Fibroblast of lung (primary cell): ENCODE data around the gene CGRRF1. TPM values are rescaled to one million over a fixed set of nuclear protein-coding genes. Genes with fewer than 3 reads are reported as not detected.

Source experiments
- DNase-seq, 2 donors: peaks; one replicate each; pipeline versions ENCODE4 v3.0.0 to v3.0.0-alpha.2; 2010; ENCODE audit warnings: low read depth in 2 of 2
- H2AFZ ChIP-seq: 2 replicates; pipeline ENCODE4 v1.5.1; 2012; ENCODE audit warnings: low read length, control low read depth, inconsistent platforms
- H3K27ac ChIP-seq: 2 replicates; pipeline ENCODE4 v1.5.1; 2011; ENCODE audit warnings: low read length, control low read depth; ENCODE audit not compliant: insufficient read depth
- H3K27me3 ChIP-seq: 2 replicates; pipeline ENCODE4 v1.5.1; 2011; ENCODE audit warnings: mild to moderate bottlenecking, low read length; ENCODE audit not compliant: control insufficient read depth, insufficient read depth
- H3K36me3 ChIP-seq: 2 replicates; pipeline ENCODE4 v1.5.1; 2011; ENCODE audit warnings: low read length; ENCODE audit not compliant: control insufficient read depth, insufficient read depth
- H3K4me1 ChIP-seq: 2 replicates; pipeline ENCODE4 v1.5.1; 2011; ENCODE audit warnings: low read length; ENCODE audit not compliant: control insufficient read depth, insufficient read depth; ENCODE audit errors: extremely low read depth
- H3K4me2 ChIP-seq: 2 replicates; pipeline ENCODE4 v1.5.1; 2011; ENCODE audit warnings: low read length, control low read depth; ENCODE audit not compliant: insufficient read depth; ENCODE audit errors: extremely low read depth
- H3K4me3 ChIP-seq, 4 experiments: fragments of 200-600 bp in 1 of 4; sonication (generic) in 1 of 4; replicated peaks in 1 of 4; 2 replicates each; pipeline ENCODE4 v1.5.1; 2011 to 2016; ENCODE audit warnings: low read length in 4 of 4, low read depth in 3 of 4, mild to moderate bottlenecking in 3 of 4, control low read depth in 2 of 4, inconsistent platforms in 1 of 4, mixed read lengths in 1 of 4; ENCODE audit not compliant: insufficient read depth in 1 of 4; ENCODE audit errors: control extremely low read depth in 1 of 4
- H3K79me2 ChIP-seq: 2 replicates; pipeline ENCODE4 v1.5.1; 2012; ENCODE audit warnings: mild to moderate bottlenecking, low read length, inconsistent platforms; ENCODE audit not compliant: control insufficient read depth, insufficient read depth
- H3K9ac ChIP-seq: 2 replicates; pipeline ENCODE4 v1.5.1; 2011; ENCODE audit warnings: mild to moderate bottlenecking, low read length, control low read depth; ENCODE audit not compliant: insufficient read depth
- H3K9me3 ChIP-seq: 2 replicates; pipeline ENCODE4 v1.5.1; 2012; ENCODE audit warnings: low read depth, low read length; ENCODE audit not compliant: control insufficient read depth, insufficient read depth
- H4K20me1 ChIP-seq: 2 replicates; pipeline ENCODE4 v1.5.1; 2011; ENCODE audit warnings: low read length; ENCODE audit not compliant: control insufficient read depth, insufficient read depth; ENCODE audit errors: extremely low read depth
- EZH2 ChIP-seq: IDR thresholded peaks from 2 replicates; pipeline ENCODE4 v1.5.1; 2012; ENCODE audit warnings: low read length, control low read depth, mild to moderate bottlenecking; ENCODE audit errors: missing control alignments
- polyA plus RNA-seq, 2 donors: library from polyadenylated mRNA; depleted of rRNA in 1 of 2; stranded (reverse) in 1 of 2; unstranded in 1 of 2; fragments of >200 nt; gene quantifications; 2 replicates each; pipeline ENCODE4 v1.2.1, GENCODE V29; 2011 to 2012; ENCODE audit warnings: missing spikeins in 1 of 2
- total RNA-seq: library from RNA; depleted of rRNA; stranded (reverse); fragments of >200 nt; gene quantifications from 2 replicates; pipeline ENCODE4 v1.2.1, GENCODE V29; 2014
- TF ChIP-seq, protein P1 (sequence below), 2 donors: IDR thresholded peaks in 1 of 2; conservative IDR thresholded peaks in 1 of 2; 1 replicate in 1 of 2; 2 replicates in 1 of 2; pipeline ENCODE4 v1.5.1; 2011 to 2012; ENCODE audit warnings: low read length in 2 of 2, control low read depth in 1 of 2, inconsistent platforms in 1 of 2, low read depth in 1 of 2, mild to moderate bottlenecking in 1 of 2

The CGRRF1 gene
- total and polyA plus RNA-seq, 2 donors (not counting 1 experiment from before 2014, with no cell fraction given), result 15.8 to 23.0 TPM

DNA sequence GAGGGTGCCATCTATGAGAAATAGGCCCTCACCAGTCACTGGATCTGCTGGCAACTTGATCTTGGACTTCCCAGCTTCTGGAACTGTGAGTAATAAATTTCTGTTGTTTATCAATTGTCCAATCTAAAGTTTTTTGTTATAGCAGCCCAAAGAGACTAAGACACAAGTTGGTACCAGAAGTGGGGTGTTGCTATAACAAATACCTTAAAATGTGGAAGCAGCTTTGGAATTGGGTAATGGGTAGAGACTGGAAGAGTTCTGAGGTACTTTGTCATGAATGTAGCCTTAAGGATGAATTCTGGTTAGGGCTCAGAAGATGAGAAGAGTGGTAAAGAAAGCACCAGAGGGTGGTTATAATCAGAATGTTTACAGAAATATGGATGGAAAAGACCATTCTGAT lies 42.4 kb upstream of the CGRRF1 start:
- no peak for TF ChIP-seq EZH2
- TF ChIP-seq, protein P1, sequence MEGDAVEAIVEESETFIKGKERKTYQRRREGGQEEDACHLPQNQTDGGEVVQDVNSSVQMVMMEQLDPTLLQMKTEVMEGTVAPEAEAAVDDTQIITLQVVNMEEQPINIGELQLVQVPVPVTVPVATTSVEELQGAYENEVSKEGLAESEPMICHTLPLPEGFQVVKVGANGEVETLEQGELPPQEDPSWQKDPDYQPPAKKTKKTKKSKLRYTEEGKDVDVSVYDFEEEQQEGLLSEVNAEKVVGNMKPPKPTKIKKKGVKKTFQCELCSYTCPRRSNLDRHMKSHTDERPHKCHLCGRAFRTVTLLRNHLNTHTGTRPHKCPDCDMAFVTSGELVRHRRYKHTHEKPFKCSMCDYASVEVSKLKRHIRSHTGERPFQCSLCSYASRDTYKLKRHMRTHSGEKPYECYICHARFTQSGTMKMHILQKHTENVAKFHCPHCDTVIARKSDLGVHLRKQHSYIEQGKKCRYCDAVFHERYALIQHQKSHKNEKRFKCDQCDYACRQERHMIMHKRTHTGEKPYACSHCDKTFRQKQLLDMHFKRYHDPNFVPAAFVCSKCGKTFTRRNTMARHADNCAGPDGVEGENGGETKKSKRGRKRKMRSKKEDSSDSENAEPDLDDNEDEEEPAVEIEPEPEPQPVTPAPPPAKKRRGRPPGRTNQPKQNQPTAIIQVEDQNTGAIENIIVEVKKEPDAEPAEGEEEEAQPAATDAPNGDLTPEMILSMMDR (conservative IDR thresholded peaks at IDR 0.05 in 1 of 2, IDR thresholded peaks at IDR 0.05 in 1 of 2; ENCODE audit: low read depth in 1 of 2, low read length in 2 of 2), result no peak
- no peak overlapping the region for H3K27ac ChIP-seq

DNA sequence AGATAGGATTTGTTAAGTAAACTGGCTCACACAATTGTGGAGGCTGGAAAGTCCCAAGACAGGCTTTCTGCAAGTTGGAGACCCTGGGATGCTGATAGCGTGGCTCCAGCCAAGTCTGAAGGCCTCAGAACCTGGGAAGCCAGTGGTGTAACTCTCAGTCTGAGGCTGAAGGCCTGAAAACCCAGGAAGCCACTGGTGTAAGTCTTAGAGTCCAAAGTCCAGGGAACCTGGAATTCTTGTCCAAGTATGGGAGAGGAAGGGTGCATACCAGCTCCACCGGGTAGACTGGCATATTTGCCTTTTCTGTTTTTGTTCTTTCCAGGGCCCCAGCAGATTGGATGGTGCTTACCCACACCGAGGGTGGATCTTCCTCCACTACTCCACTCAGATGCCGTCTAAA lies 39.0 kb upstream of the CGRRF1 start:
- peaks cover 1% of the 10 kb centered on the region for H3K36me3 ChIP-seq
- no peak overlapping the region for H3K4me2 ChIP-seq
- H2AFZ ChIP-seq, result no peak overlapping the region
- H3K9me3 ChIP-seq, result no peaks in the 10 kb centered on the region
- no peak for DNase-seq
- no peak for TF ChIP-seq EZH2
- TF ChIP-seq, protein P1 (conservative IDR thresholded peaks at IDR 0.05 in 1 of 2, IDR thresholded peaks at IDR 0.05 in 1 of 2; ENCODE audit: low read depth in 1 of 2, low read length in 2 of 2), result no peak
- no peaks in the 10 kb centered on the region for H3K79me2 ChIP-seq
- H3K4me3 ChIP-seq, result no peak overlapping the region
- H4K20me1 ChIP-seq, result no peaks in the 10 kb centered on the region
- H3K4me1 ChIP-seq, result no peaks in the 10 kb centered on the region
- H3K27me3 ChIP-seq, result no peaks in the 10 kb centered on the region
- H3K27ac ChIP-seq, result no peak overlapping the region
- no peak overlapping the region for H3K9ac ChIP-seq

More for the DNA sequence above, 42.4 kb upstream of the CGRRF1 start:
- Histone ChIP-seq H3K9me3 (no peaks in the 10 kb centered on the region), H3K79me2 (no peaks in the 10 kb centered on the region), H2AFZ (no peak overlapping the region), H3K9ac (no peak overlapping the region), H3K27me3 (no peaks in the 10 kb centered on the region), H3K4me3 (no peak overlapping the region), H3K36me3 (no peaks in the 10 kb centered on the region), H3K4me2 (no peak overlapping the region), H3K4me1 (no peaks in the 10 kb centered on the region), H4K20me1 (no peaks in the 10 kb centered on the region)
- no peak for DNase-seq

DNA sequence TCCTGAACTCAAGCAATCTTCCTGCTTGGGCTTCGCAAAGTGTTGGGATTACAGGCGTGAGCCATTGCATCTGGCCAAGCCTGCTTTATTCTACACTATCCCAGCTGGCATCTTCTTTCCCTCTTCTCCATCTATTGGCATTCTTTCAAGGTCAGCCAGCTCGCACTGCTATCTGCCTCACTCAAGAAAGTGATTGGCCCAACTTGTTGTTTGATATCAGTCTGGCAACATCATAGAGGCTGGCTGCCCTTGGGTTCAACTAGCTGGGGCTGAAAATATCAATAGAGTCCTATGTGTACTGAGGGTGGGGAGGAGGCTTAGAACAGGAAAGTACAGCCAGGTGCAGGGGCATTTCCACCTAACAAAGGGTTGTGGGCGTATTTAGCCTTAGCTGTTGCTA lies 38.1 kb upstream of the CGRRF1 start:
- no peaks in the 10 kb centered on the region for H3K4me1 ChIP-seq
- no peak overlapping the region for H3K9ac ChIP-seq
- no peaks in the 10 kb centered on the region for H3K79me2 ChIP-seq
- DNase-seq, result no peak
- TF ChIP-seq, protein P1 (conservative IDR thresholded peaks at IDR 0.05 in 1 of 2, IDR thresholded peaks at IDR 0.05 in 1 of 2; ENCODE audit: low read depth in 1 of 2, low read length in 2 of 2), result no peak
- no peak for TF ChIP-seq EZH2
- no peak overlapping the region for H3K27ac ChIP-seq
- no peaks in the 10 kb centered on the region for H4K20me1 ChIP-seq
- peaks cover 1% of the 10 kb centered on the region for H3K36me3 ChIP-seq
- no peak overlapping the region for H2AFZ ChIP-seq
- no peak overlapping the region for H3K4me3 ChIP-seq
- H3K9me3 ChIP-seq, result no peaks in the 10 kb centered on the region
- H3K27me3 ChIP-seq, result no peaks in the 10 kb centered on the region
- H3K4me2 ChIP-seq, result no peak overlapping the region
